Measurements from ENCODE around the gene POLR2A. TPM values are rescaled to one million over a fixed set of nuclear protein-coding genes. Genes with fewer than 3 reads are reported as not detected.
A peak's percentile ranks its signal among the peaks of the same experiment; 100 is the strongest.

The POLR2A gene
- total and polyA plus RNA-seq, 12 donors = 8.4 to 61.7 (median 48.4) TPM

- ATAC-seq = no peak
- no peaks in the 10 kb centered on the region for H3K36me3 ChIP-seq
- TF ChIP-seq CTCF (IDR thresholded peaks at IDR 0.05) = no peak
- H3K27me3 ChIP-seq = peaks cover 0 to 46% (median 12%) of the 10 kb centered on the region in 7 donors
- no peak for DNase-seq
- H3K27ac ChIP-seq = peak within 1 kb of the TSS in 9 of 10 donors; percentile 2 to 78 (median 70)
- no peaks in the 10 kb centered on the region for H3K9me3 ChIP-seq
- H3K4me3 ChIP-seq = peak within 1 kb of the TSS; percentile 23 to 66 (median 52)
- H3K4me1 ChIP-seq = peaks cover 24 to 71% (median 54%) of the 10 kb centered on the region in 9 donors
- 2 to 4% methylated on average over 45 to 50 of the region's 50 CpGs for WGBS, 2 donors
- intact Hi-C loops (cut with DNase I) = loop anchor here (2.0 to 10.0 kb wide), 12 partner anchors 37 to 148 kb away; partner anchors contain the start of genes ZBTB4 (in 6 of the 10), KCTD11 (in 5 of the 10), TMEM95 (in 4 of the 10) and SENP3 (in 2 of the 10)
Observed at GRCh38 chr17:7439462-7440112, 44.6 kb upstream of the POLR2A start, which contains the start of gene FGF11. TSS of gene FGF11 (plus strand) at chr17:7439512. CDS start at chr17:7439621, 109 bp downstream.

- H3K27me3 ChIP-seq = peaks cover 0 to 53% (median 12%) of the 10 kb centered on the region in 7 donors
- ATAC-seq (peak in 4 of 8 donors; percentile 1 to 8 (median 5)), DNase-seq (peak; percentile 60 to 67)
- intact Hi-C loops (cut with DNase I) = loop anchor here in 3 of 10 donors (5.0 kb wide), 1 partner anchor 37 kb away; the partner anchor contains the start of gene ZBTB4 (in 3 of the 3)
- H3K36me3 ChIP-seq = no peaks in the 10 kb centered on the region
- no peaks in the 10 kb centered on the region for H3K9me3 ChIP-seq
- peak overlapping the region; percentile 23 to 59 (median 48) for H3K4me3 ChIP-seq
- H3K4me1 ChIP-seq = peaks cover 26 to 72% (median 61%) of the 10 kb centered on the region in 9 donors
- no peak for TF ChIP-seq CTCF (IDR thresholded peaks at IDR 0.05)
- H3K27ac ChIP-seq = peak overlapping the region in 8 of 10 donors; percentile 2 to 73 (median 56)
- 3 to 8% methylated on average over 46 of the region's 46 CpGs for WGBS, 2 donors
Observed at GRCh38 chr17:7440113-7440833, 43.9 kb upstream of the POLR2A start.

- Histone ChIP-seq H3K27me3 (peaks cover 0 to 58% (median 12%) of the 10 kb centered on the region in 7 donors), H3K9me3 (no peaks in the 10 kb centered on the region), H3K36me3 (no peaks in the 10 kb centered on the region), H3K27ac (peak overlapping the region in 7 of 10 donors; percentile 2 to 73 (median 56)), H3K4me1 (peaks cover 25 to 72% (median 61%) of the 10 kb centered on the region in 9 donors), H3K4me3 (peak overlapping the region in 8 of 10 donors; percentile 36 to 59 (median 52))
- intact Hi-C loops (cut with DNase I) = loop anchor here in 3 of 10 donors (5.0 kb wide), 1 partner anchor 36 kb away; the partner anchor contains the start of gene ZBTB4 (in 3 of the 3)
- ATAC-seq = peak in 1 of 8 donors; percentile 7
- no peak for TF ChIP-seq CTCF (IDR thresholded peaks at IDR 0.05)
- WGBS, 2 donors = 24 to 25% methylated on average over 12 of the region's 12 CpGs
- peak; percentile 41 to 61 for DNase-seq
Observed at GRCh38 chr17:7440834-7441195, 43.4 kb upstream of the POLR2A start.

- 59 to 61% methylated on average over 7 of the region's 7 CpGs for WGBS, 2 donors
- Histone ChIP-seq H3K27ac (peak overlapping the region in 2 of 10 donors; percentile 56 to 73), H3K27me3 (peaks cover 0 to 61% (median 12%) of the 10 kb centered on the region in 7 donors), H3K4me1 (peaks cover 23 to 70% (median 57%) of the 10 kb centered on the region in 9 donors), H3K9me3 (no peaks in the 10 kb centered on the region), H3K36me3 (no peaks in the 10 kb centered on the region), H3K4me3 (no peak overlapping the region)
- intact Hi-C loops (cut with DNase I) = loop anchor here in 3 of 10 donors (5.0 kb wide), 1 partner anchor 36 kb away; the partner anchor contains the start of gene ZBTB4 (in 3 of the 3)
- no peak for TF ChIP-seq CTCF (IDR thresholded peaks at IDR 0.05)
- ATAC-seq (no peak), DNase-seq (no peak)
Observed at GRCh38 chr17:7441266-7441665, 42.9 kb upstream of the POLR2A start.
